Midbrain (tissue), 1 donor: Measurements from ENCODE around the gene KRT82.
"Not testable (repeated sequence)": the region's sequence is repeated elsewhere in the genome, so short reads cannot be mapped to it uniquely, and the experiment has no call there.

Experiments
- DNase-seq: peaks from one replicate; lab custom pipeline; 2025; lab: John Stamatoyannopoulos, UW

Gene KRT82

GRCh38 chr12:52405922-52406385, at the start of gene KRT82:
Gene KRT82, minus strand, starts transcription at chr12:52406335. Its CDS starts 58 bp downstream, at chr12:52406277.
- no peak for DNase-seq

GRCh38 chr12:52455821-52456220, 49.7 kb upstream of the KRT82 start:
- no peak for DNase-seq

DNA sequence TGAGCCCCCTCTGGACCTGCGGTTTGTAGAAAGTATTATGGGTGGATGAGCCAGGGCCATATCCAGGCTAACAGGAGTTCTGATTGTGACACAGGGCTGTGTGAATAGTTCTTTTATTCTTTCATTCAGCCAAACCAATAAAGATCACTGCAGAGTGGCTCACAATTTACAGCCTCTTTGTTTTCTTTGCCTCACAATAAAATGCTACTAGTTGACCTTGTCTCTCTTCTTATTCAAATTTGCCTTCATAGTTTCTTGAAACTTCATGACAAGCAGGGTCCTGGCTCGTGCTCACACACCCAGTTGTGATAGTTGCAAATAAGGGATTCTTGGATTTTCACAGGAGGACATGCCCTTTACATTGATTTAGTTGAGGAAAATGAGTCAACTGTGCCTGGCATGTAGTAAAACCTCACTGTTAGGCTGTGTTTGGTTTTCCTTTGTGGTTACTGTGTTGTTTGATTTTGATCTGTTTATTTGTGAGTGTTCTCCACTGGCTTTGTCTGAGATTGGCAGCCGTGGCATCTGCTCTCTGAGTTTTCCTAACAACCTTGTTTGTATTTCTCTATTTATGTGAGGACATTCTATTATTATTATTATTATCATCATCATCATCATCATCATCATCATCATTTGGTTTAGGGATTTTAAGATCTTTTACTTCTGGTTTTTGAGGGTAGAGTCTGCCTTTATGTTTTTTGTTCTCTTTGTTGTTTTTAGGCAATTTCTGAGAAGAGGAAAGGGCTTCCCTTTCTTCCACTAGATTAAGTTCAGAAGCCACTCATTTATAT, 48.5 kb upstream of the KRT82 start:
- DNase-seq, result peak; percentile 35

DNA sequence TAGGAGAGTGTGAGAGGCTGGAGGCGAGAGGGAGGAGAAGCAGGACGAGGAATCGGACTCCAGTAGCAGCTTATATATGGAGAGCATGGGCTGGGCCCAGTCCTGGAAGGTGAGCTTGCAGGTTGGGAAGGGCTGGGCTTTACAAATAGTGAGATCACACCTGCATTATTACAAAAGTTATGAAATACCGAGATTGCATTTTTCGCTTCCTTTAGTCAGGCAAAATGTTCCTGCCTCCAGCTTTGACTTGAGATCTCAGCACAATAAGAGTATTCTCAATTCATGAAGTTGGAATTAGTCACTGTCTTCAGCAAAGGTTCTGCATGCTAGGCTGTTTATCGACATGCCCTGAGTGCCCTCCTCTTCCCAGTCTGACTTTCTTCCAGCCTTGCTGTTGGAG, 46.0 kb upstream of the KRT82 start, which contains the start of gene KRT6B:
Gene KRT6B, minus strand, starts transcription at position 46 of the 400 bp plus-strand sequence. CDS start 68 bp downstream, outside the sequence.
- no peak for DNase-seq

- no peak for DNase-seq
These were observed 42.1 kb upstream of the KRT82 start for GRCh38 chr12:52448228-52448627.

DNA sequence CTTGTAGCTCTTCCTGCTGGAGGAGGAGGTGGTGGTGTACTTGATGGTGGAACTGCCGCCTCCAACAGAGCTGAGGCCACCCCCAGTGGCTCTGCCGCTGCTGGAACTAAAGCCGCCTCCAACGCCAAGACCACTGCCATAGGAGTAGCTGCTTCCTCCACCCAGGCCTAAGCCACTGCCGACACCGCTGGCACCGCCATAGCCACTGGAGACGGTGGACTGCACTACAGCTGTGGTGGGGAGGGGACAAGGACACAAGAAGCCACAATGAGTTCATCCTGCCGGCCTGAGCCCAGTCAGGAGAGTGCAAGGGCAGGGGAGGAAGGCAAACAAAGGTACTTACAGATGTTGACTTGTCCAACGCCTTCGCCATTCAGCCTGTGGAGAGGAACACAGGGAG, 41.1 kb upstream of the KRT82 start:
- DNase-seq, result not testable (repeated sequence)

DNA sequence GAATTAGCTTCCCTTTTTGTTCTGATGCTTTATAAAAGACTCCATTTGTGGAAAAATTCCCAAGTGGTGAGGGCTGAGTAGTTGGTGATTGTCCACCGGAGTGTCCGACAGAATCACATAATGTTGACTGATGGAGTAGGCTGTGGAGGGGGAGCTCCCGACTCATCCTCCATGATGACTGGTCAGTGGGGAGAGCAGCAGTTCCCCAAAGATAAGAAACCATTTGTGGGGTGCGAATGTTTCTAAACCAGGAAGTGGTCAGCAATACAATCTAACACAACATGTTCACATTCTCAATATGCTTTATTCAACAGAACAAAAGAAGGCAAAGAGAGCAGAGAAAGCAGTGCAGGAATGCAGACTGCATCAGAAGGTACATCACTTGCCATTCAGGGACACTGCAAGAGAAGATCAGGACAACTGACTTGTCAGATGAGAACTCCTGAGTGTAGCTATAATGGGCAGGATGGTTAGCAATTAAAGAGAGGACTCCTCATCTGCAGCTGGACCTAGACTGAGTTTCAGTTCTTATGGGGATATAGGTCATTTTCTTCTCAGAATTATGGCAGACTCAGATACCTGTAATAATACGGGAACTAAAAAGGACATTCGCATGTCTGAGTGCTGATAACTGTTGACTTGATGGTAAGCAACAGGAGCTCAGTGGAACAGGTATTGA, 40.4 kb upstream of the KRT82 start:
- no peak for DNase-seq

DNA sequence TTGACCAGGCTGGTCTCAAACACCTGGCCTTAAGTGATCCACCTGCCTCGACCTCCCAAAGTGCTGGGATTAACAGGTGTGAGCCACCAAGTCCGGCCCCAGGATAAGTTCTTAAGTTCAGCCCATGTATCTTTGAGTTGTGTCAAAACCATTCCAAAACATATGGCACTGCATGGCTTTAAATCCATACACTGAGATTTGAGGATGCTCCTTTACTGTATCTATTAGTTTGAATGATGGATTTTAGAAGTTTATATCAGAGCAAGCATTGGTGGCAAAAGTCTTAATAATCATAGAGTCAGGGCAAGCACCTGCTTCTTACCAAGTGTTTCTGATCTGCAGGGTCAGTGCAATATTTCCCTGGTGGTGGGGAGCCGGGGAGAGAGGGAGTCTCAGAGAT, 39.7 kb upstream of the KRT82 start:
- DNase-seq, result no peak

GRCh38 chr12:52444647-52445595, 38.8 kb upstream of the KRT82 start:
- no peak for DNase-seq

DNA sequence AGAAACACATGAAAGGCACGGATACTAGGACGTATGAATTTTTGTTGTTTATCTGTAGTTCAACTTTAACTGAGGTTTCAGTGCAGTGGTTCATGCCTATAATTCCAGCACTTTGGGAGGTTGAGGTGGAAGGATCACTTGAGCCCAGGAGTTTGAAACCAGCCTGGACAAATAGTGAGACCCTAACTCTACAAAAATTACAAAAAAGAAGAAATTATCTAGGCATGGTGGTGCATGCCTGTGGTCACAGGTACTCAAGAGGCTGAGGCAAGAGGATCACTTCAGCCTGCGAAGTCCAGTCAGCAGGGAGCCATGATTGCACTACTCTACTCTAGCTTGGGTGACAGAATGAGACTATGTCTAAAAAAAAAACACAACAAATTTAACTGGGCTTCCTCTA, 37.8 kb upstream of the KRT82 start:
- no peak for DNase-seq

- DNase-seq, result no peak
These were observed 36.5 kb upstream of the KRT82 start for GRCh38 chr12:52442600-52443061.

DNA sequence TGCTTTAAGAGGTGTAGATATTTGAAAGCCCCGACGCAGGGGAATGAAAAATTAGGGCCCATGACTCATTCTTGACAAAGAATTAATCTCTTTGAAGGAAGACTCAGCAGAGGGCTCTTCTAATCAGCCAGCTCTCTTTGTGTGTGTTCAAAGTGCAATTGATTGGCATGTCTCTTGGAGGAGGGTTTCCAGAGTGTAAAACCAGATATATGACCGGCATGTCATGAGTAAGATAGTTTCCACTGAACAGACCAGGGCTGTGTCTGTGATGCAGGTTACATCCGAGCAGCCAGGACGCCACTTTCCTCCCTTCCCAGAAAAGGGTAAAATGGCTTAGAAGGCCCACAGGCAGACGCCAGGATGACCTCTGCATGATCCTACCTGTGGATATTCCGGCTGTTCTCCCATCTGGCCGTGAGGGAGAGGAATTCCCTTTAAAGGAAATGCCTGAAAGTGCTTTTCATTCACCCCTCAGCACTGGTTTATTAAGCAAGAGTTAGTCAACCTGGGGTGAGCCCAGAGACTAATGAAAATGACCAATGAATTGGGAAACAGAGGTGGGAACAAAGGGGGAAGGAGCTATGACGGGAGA, 35.3 kb upstream of the KRT82 start:
- DNase-seq, result no peak

- DNase-seq, result no peak
These were observed 34.7 kb upstream of the KRT82 start for GRCh38 chr12:52440821-52441319.

DNA sequence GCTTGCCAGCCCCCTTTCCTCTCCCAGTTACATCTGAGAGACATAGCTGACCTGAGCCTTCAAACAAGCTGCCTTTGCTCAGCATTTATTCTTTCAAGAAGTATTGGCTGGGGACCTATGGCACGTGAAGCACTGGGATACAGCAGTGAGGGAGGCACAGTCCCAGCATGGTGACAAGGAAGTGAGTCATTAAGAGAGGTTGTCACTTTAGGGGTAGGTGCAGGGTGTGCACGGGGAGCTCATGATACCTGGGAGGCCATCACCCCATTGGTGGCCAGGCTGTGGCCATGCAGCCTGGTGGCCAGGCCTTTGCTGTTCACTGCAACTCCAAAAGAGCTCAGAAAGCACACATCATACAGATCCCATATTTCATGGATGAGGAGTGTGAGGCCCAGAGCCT, 33.7 kb upstream of the KRT82 start:
- DNase-seq, result no peak

GRCh38 chr12:52439420-52439819, 33.3 kb upstream of the KRT82 start:
- no peak for DNase-seq

- DNase-seq, result no peak
These were observed 32.5 kb upstream of the KRT82 start for GRCh38 chr12:52438305-52439301.

- DNase-seq, result no peak
These were observed 31.4 kb upstream of the KRT82 start for GRCh38 chr12:52437508-52437907.

- no peak for DNase-seq
These were observed 30.8 kb upstream of the KRT82 start for GRCh38 chr12:52436828-52437474.

DNA sequence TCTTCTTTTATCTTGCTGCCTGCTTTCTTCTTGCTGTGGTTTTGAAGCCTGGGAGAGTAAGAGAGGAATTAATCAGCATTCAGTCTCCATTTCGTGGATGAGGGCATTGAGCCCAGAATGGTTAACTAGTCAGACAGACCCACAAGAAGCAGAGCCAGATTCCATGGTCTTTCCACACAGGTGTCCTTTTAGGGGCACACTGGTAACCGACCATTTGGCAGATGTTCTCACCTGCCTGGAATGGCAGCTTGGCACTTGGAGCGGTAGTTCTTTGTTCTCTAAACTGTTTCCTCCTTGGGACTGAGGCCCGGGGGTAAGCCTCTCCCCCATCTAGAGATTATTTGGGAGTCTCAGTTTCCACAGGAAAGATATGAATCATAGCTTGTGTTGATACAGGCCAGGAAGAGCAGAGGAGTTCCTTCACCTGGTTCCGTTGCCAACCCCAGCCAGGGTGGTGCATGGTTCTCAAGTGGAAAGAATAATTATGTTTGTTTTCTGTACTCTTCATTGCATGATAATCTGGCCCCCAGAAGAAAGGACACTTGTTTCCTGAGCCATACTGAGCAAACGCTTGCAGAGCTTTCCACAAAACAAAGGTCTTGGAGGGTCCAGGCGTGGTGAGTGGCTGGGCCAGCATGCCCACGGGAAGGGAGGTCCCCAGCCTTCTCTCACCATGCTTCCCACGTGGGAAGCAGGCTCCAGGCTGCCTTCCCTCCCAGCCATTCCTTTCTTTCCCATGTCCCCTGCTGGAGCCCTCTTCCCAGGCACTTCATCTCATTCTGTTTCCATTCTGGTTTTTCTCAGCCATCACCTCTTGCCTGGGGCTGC, 30.1 kb upstream of the KRT82 start:
- DNase-seq, result peak; percentile 7
